CD1c-positive myeloid dendritic cell (primary cell): ENCODE data around the gene POLR1G.

Experiments used
- DNase-seq: peaks from one replicate; pipeline ENCODE4 v3.0.0-alpha.2; 2016; ENCODE audit errors: extremely low spot score

The POLR1G gene

GRCh38 chr19:45444318-45445041 lies 38.0 kb downstream of the POLR1G start:
- DNase-seq, result peak; percentile 95

GRCh38 chr19:45445139-45445538 lies 38.7 kb downstream of the POLR1G start:
- no peak for DNase-seq

GRCh38 chr19:45446295-45446694 lies 39.9 kb downstream of the POLR1G start:
- DNase-seq, result peak; percentile 46

- no peak for DNase-seq
These were observed 40.5 kb downstream of the POLR1G start for GRCh38 chr19:45446944-45447343.

- no peak for DNase-seq
These were observed 41.9 kb downstream of the POLR1G start for GRCh38 chr19:45448425-45448756.

- no peak for DNase-seq
These were observed 42.4 kb downstream of the POLR1G start for GRCh38 chr19:45448887-45449299.

GRCh38 chr19:45450012-45450333 lies 43.5 kb downstream of the POLR1G start:
- DNase-seq, result peak; percentile 66

DNA sequence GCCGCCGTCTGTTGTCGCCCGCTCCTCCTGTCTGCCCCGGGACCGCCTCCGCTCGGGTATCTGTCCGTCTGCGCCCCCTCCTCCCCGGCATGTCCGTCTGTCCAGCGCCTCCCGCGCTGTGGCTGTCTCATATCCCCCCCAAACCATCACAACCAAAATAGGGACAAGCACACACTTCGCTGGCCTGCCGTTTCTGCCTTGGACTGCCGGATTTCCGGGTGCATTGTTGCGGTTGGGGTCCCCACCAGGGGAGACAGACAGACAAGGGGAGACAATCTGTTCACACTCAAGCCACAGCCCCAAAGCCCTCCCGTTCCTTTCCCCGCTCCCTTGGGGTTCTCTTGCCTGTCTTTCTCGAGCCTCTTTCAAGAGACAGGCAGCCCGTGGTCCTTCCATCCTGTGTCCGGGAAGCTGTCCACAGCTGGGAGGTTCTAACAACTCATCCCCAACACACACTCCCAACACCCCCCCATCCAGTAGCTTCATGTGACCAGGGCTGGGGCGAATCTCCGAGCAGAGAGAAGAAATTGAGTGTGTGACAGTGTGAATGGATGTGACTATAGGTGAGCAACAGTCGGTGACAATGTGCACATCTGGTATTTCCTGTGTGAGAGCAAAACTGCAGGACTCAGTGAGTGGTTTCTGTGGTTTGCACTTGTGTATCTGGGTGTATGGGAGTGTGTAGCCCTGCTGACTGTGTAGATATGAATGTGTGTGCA lies 44.8 kb downstream of the POLR1G start:
- peak; percentile 59 for DNase-seq

DNA sequence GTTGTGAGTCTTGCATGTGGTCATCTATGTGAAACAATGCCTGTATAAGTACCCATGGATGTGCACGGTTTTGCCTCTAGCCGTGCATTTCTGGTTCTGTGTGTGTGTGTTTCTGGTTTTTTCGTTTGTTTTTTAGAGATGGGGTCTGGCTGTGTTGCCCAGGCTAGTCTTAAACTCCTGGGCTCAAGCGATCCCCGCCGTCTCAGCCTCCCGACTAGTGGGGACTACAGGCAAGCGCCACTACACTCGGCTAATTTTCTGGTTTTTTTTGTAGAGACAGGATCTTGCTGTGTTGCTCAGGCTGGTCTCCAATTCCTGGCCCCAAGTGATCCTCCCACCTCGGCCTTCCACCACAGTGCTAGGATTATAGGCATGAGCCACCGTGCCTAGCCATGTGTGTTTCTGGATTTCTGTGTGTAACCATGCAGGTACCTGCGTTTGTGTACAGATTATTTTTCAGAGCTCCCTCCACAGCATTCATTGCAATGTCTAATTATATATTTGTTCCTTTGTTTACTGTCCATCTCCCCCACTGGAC lies 45.5 kb downstream of the POLR1G start:
- no peak for DNase-seq

- peak; percentile 95 for DNase-seq
These were observed 49.5 kb downstream of the POLR1G start for GRCh38 chr19:45455707-45456499.

DNA sequence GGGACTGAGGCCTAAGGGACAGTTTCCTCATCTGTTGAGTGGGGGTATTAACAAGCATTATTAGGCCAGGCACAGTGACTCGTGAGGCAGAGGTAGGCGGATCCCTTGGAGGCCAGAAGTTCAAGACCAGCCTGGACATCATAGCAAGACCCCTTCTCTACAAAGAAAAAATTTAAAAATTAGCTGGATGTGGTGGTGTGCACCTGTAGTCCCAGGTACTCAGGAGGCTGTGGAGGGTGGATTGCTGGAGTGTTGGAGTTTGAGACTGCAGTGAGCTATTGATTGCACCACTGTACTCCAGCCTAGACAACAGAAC lies 50.0 kb downstream of the POLR1G start:
- DNase-seq, result no peak

- no peak for DNase-seq
These were observed 51.3 kb downstream of the POLR1G start for GRCh38 chr19:45457776-45458175.
